Measurements from ENCODE around the gene GSTT2.
"Not testable (repeated sequence)": the region's sequence is repeated elsewhere in the genome, so short reads cannot be mapped to it uniquely, and the experiment has no call there.

The GSTT2 gene

DNA sequence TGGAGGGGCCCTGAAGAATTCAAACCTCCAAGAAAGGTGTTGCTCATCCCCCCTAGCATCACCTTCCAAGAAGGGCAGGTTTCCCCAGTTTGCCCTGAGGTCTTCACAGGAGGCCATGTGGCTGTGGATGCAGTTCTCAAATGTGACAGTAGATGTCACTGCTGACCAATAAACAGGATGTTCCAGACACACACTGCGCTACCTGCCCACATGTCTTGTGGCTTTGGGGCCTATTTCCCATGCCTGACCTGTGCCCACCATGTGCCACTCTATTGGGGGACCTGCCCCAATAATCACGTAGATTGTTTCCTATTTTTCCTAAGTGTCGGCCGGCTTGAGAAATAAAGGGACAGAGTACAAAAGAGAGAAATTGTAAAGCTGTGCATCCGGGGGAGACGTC, 4.5 kb downstream of the GSTT2 start:
- TF ChIP-seq, protein P1, sequence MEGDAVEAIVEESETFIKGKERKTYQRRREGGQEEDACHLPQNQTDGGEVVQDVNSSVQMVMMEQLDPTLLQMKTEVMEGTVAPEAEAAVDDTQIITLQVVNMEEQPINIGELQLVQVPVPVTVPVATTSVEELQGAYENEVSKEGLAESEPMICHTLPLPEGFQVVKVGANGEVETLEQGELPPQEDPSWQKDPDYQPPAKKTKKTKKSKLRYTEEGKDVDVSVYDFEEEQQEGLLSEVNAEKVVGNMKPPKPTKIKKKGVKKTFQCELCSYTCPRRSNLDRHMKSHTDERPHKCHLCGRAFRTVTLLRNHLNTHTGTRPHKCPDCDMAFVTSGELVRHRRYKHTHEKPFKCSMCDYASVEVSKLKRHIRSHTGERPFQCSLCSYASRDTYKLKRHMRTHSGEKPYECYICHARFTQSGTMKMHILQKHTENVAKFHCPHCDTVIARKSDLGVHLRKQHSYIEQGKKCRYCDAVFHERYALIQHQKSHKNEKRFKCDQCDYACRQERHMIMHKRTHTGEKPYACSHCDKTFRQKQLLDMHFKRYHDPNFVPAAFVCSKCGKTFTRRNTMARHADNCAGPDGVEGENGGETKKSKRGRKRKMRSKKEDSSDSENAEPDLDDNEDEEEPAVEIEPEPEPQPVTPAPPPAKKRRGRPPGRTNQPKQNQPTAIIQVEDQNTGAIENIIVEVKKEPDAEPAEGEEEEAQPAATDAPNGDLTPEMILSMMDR (conservative IDR thresholded peaks at IDR 0.05; ENCODE audit: low read depth, low read length): peak; percentile 57
- DNase-seq (ENCODE audit: low read depth): no peak
- no peak overlapping the region for H3K4me3 ChIP-seq (ENCODE audit: low read length)

DNA sequence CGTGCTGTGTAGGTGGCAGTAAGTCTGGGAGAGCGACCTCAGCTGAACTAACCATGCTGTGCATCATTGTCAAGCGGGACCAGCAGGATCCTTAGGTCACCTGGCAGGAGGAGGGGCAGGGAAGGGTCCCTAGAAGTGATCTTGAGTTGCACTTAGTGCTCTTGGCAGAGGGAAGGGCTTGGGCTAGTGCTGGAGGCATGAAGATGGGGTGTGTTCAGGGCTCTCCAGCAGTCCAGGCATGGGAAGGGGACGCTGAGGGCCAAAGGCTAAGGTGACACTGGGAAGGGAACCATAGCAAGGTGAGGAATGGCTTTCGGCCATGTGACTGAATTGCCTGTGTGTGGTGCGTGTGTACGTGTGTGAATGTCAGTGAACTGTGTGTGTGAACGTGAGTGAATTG, 6.2 kb downstream of the GSTT2 start:
- DNase-seq (ENCODE audit: low read depth); H3K4me3 ChIP-seq (ENCODE audit: low read length): not testable (repeated sequence)

DNA sequence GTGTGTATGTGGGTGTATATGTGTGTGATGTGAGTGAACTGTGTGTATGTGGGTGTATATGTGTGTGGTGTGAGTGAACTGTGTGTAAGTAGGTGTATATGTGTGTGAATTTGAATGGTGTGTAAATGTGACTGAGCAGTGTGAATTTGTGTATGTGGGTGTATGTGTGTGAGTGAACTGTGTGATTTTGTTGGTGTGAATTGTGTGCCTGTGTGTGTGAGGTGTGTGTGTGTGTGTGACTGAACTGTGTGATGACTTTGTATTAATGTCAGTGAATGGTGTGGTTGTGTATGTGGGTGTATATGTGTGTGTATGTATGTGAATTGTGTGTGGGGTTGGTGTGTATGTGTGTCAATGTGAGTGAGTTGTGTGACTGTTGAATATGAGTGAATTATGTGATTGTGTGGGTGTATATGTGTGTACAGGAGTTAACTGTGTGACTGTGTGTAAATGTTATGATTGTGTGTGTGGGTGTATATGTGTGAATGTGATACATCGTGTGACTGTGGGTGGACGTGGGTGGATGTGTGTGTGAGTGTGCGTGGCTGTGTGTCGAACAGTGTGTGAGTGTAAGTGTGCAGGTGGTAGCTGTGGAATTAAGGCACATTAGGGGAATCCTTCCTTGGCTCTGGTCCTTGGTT, 6.7 kb downstream of the GSTT2 start:
- not testable (repeated sequence) for H3K4me3 ChIP-seq (ENCODE audit: low read length); DNase-seq (ENCODE audit: low read depth)

- DNase-seq (ENCODE audit: low read depth); H3K4me3 ChIP-seq (ENCODE audit: low read length): not testable (repeated sequence)
Observed at GRCh38 chr22:23989583-23990244, 9.8 kb downstream of the GSTT2 start.

- not testable (repeated sequence) for H3K4me3 ChIP-seq (ENCODE audit: low read length); DNase-seq (ENCODE audit: low read depth)
Observed at GRCh38 chr22:23993080-23993479, 13.1 kb downstream of the GSTT2 start.

- not testable (repeated sequence) for DNase-seq (ENCODE audit: low read depth); H3K4me3 ChIP-seq (ENCODE audit: low read length)
Observed at GRCh38 chr22:23993581-23994177, 13.7 kb downstream of the GSTT2 start.

DNA sequence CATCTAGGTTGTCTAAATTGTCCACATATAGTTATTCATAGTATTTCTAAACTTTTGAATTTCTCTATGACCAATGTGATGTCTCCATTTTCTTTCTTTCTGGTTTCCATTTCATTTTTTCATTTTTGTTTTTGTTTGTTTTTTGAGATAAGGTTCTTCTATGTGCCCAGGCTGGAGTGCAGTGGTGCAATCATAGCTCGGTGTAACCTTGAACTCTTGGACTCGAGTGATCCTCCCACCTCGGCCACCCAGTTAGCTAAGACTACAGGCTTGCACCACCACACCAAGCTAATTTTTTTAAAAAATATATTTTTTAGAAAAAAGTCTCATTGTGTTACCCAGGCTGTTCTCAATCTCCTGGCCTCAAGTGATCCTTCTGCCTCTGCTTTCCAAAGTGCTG, 17.2 kb downstream of the GSTT2 start:
- TF ChIP-seq, protein P1 (conservative IDR thresholded peaks at IDR 0.05; ENCODE audit: low read depth, low read length): no peak

GRCh38 chr22:23999779-24000178, 19.8 kb downstream of the GSTT2 start:
- not testable (repeated sequence) for H3K4me3 ChIP-seq (ENCODE audit: low read length); DNase-seq (ENCODE audit: low read depth)

More for the DNA sequence above, 17.2 kb downstream of the GSTT2 start:
- H3K4me3 ChIP-seq (ENCODE audit: low read length): no peak overlapping the region
- DNase-seq (ENCODE audit: low read depth): no peak

- TF ChIP-seq, protein P1 (conservative IDR thresholded peaks at IDR 0.05; ENCODE audit: low read depth, low read length): no peak
- DNase-seq (ENCODE audit: low read depth): no peak
- no peak overlapping the region for H3K4me3 ChIP-seq (ENCODE audit: low read length)
Observed at GRCh38 chr22:24001314-24001713, 21.4 kb downstream of the GSTT2 start.

DNA sequence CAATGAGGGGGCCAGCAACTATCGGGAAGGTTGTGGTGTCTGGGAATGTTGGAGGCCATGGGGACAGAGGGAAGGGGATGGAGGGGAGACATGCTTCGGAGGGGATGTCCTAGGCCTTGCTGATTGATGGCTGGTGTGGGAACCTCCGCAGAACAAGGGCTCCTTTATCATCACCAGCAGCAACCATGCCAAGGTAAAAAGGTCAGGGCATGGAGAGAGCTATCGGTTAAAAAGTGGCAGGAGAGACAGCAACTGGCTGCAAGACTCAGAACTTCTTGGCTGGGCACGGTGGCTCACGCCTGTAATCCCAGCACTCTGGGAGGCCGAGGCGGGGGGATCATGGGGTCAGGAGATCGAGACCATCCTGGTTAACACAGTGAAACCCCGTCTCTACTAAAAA, 22.3 kb downstream of the GSTT2 start:
- DNase-seq (ENCODE audit: low read depth): no peak
- TF ChIP-seq, protein P1 (conservative IDR thresholded peaks at IDR 0.05; ENCODE audit: low read depth, low read length): no peak
- no peak overlapping the region for H3K4me3 ChIP-seq (ENCODE audit: low read length)

All from retinal pigment epithelial cell (primary cell).